Measurements from ENCODE around the gene IL11RA.

Gene IL11RA

DNA sequence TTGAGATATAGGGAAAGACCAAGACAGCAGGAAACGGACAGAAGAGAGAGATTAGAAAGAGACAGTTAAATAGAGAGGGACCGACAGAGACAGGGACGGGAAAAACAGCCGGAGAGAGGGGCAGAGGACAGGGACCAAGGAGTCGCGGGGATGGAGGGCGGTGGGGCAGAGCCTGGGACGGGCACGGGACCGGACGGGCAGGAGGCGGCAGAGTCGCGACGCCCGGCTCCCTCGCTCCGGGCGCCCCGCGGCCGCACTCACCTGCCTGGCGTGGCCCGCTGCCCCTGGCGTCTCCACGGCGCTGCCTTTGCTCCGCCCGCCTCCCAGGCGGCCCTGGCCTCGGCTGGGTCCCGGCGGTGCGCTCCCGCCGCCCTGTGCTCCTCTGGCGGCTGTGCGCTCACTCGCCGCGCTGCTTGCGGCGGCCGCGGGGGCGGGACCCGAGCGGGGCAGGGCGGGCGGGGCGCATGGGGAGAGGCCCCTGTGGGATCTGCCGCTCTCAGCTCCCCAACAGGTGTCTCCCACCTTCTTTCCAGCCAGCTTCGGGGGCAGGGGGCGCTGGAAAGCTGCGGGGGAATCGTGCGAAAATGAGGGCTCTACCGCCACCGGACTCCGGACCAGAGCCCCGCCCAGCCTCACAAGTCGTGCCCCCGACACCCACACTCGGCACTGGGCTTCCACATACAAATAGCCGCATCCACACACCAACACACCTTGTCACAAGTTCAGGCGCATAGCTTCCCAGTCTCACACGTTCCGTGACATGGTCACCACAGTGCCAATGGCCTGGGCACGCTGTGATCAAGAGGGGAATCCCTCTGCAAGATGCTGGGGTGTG lies 23.1 kb upstream of the IL11RA start, which contains the start of gene ARID3C:
Gene ARID3C, minus strand, starts transcription at position 411 of the 835 bp plus-strand sequence. CDS start 1,052 bp downstream, outside the sequence.
- Histone ChIP-seq H3K27ac (ENCODE audit: low read depth, low read length) (no peak within 1 kb of the TSS), H3K9me3 (ENCODE audit: insufficient read depth, low read length) (no peaks in the 10 kb centered on the region), H3K79me2 (ENCODE audit: insufficient read depth, low read length) (no peaks in the 10 kb centered on the region), H3K36me3 (ENCODE audit: low read length) (no peaks in the 10 kb centered on the region), H3K4me2 (ENCODE audit: low read depth, low read length, poor library complexity, severe bottlenecking) (peak within 1 kb of the TSS; percentile 40), H4K20me1 (ENCODE audit: low read depth, low read length) (no peaks in the 10 kb centered on the region), H3F3A (ENCODE audit: insufficient read depth) (0 out of 2 replicates have a peak, but pooled peaks cover 6% of the 10 kb centered on the region), H3K9ac (ENCODE audit: low read length) (0 out of 2 replicates have a peak within 1 kb of the TSS, but pooled peaks have one; percentile 3), H3K27me3 (ENCODE audit: low read length) (0 out of 2 replicates have a peak, but pooled peaks cover 3% of the 10 kb centered on the region), H2AFZ (ENCODE audit: low read depth, low read length, severe bottlenecking) (no peak within 1 kb of the TSS), H3K4me3 (ENCODE audit: insufficient read depth, low read length, poor library complexity, severe bottlenecking) (no peak within 1 kb of the TSS), H3K9me2 (replicated peaks; ENCODE audit: insufficient read depth, low read length) (no peaks in the 10 kb centered on the region)
- TF ChIP-seq, protein P1, sequence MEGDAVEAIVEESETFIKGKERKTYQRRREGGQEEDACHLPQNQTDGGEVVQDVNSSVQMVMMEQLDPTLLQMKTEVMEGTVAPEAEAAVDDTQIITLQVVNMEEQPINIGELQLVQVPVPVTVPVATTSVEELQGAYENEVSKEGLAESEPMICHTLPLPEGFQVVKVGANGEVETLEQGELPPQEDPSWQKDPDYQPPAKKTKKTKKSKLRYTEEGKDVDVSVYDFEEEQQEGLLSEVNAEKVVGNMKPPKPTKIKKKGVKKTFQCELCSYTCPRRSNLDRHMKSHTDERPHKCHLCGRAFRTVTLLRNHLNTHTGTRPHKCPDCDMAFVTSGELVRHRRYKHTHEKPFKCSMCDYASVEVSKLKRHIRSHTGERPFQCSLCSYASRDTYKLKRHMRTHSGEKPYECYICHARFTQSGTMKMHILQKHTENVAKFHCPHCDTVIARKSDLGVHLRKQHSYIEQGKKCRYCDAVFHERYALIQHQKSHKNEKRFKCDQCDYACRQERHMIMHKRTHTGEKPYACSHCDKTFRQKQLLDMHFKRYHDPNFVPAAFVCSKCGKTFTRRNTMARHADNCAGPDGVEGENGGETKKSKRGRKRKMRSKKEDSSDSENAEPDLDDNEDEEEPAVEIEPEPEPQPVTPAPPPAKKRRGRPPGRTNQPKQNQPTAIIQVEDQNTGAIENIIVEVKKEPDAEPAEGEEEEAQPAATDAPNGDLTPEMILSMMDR (IDR thresholded peaks at IDR 0.05; ENCODE audit: insufficient read depth, low read length, poor library complexity, severe bottlenecking): no peak
- no peak for TF ChIP-seq EZH2phosphoT487 (conservative IDR thresholded peaks at IDR 0.05; ENCODE audit: low read length)

DNA sequence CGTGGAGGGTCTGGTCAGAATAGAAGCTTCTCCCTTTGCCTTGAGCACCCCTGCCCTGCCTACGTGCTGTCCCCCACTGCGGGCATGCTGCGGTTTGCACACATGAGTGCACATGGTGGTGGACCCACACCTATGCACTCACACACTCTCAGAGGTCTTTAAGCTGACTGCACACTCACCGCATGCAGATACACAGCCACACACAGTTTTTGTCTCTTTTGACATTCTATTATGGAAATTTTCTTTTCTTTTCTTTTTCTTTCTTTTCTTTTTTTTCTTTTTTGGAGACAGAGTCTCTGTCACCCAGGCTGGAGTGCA lies 22.5 kb upstream of the IL11RA start:
- H3K27me3 ChIP-seq (ENCODE audit: low read length): 0 out of 2 replicates have a peak, but pooled peaks cover 3% of the 10 kb centered on the region
- no peaks in the 10 kb centered on the region for H3K9me3 ChIP-seq (ENCODE audit: insufficient read depth, low read length)
- H3K4me3 ChIP-seq (ENCODE audit: insufficient read depth, low read length, poor library complexity, severe bottlenecking): no peak overlapping the region
- H2AFZ ChIP-seq (ENCODE audit: low read depth, low read length, severe bottlenecking): no peak overlapping the region
- H3K36me3 ChIP-seq (ENCODE audit: low read length): no peaks in the 10 kb centered on the region
- TF ChIP-seq EZH2phosphoT487 (conservative IDR thresholded peaks at IDR 0.05; ENCODE audit: low read length): no peak
- TF ChIP-seq, protein P1 (IDR thresholded peaks at IDR 0.05; ENCODE audit: insufficient read depth, low read length, poor library complexity, severe bottlenecking): no peak
- H3K4me2 ChIP-seq (ENCODE audit: low read depth, low read length, poor library complexity, severe bottlenecking): peak overlapping the region; percentile 40
- no peaks in the 10 kb centered on the region for H4K20me1 ChIP-seq (ENCODE audit: low read depth, low read length)
- H3F3A ChIP-seq (ENCODE audit: insufficient read depth): peaks cover 11% of the 10 kb centered on the region
- H3K27ac ChIP-seq (ENCODE audit: low read depth, low read length): no peak overlapping the region
- no peaks in the 10 kb centered on the region for H3K79me2 ChIP-seq (ENCODE audit: insufficient read depth, low read length)
- no peak overlapping the region for H3K9ac ChIP-seq (ENCODE audit: low read length)
- no peaks in the 10 kb centered on the region for H3K9me2 ChIP-seq (replicated peaks; ENCODE audit: insufficient read depth, low read length)

DNA sequence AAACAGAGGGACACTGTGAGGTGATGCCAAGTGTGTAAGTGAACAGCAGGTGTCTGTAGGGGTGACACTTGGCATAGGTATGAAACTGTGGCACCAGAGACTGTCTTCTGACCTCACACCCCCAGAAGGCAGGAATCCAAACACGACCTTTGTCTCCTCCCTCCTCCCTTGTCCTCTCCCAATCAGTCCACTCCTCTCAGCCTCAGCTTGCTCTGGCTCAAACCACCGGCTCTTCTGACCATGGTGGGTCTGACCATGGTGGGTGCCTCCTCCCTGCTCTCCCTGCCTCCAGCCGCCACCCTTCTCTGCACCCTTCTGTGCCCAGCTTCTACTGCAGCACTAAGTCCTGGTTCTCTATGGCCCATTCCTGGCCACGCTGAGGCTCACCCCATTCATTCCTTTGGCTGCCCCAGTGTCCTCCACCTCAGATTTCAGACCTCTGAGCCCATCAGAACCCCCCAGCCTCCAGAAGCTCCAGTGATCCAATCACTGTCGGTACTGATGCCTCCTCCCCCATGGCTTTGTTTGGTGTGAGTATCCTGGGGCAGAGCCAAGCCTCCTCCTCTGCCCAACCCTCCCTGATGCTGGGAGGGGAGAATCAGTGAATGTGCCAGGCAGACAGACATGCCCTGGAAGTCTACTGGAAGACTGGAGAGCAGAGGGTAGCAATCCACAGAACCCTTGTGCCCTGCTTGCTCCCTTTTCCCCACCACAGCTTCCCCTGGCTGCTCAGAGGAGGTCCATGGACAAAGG lies 21.4 kb upstream of the IL11RA start:
- H3K79me2 ChIP-seq (ENCODE audit: insufficient read depth, low read length): peaks cover 7% of the 10 kb centered on the region
- H3K27ac ChIP-seq (ENCODE audit: low read depth, low read length): no peak overlapping the region
- H3K36me3 ChIP-seq (ENCODE audit: low read length): 0 out of 2 replicates have a peak, but pooled peaks cover 5% of the 10 kb centered on the region
- no peak overlapping the region for H2AFZ ChIP-seq (ENCODE audit: low read depth, low read length, severe bottlenecking)
- H3K9me3 ChIP-seq (ENCODE audit: insufficient read depth, low read length): no peaks in the 10 kb centered on the region
- H3K9me2 ChIP-seq (replicated peaks; ENCODE audit: insufficient read depth, low read length): no peaks in the 10 kb centered on the region
- H3F3A ChIP-seq (ENCODE audit: insufficient read depth): peaks cover 20% of the 10 kb centered on the region
- 0 out of 2 replicates have a peak, but pooled peaks cover 3% of the 10 kb centered on the region for H3K27me3 ChIP-seq (ENCODE audit: low read length)
- TF ChIP-seq, protein P1 (IDR thresholded peaks at IDR 0.05; ENCODE audit: insufficient read depth, low read length, poor library complexity, severe bottlenecking): no peak
- no peak for TF ChIP-seq EZH2phosphoT487 (conservative IDR thresholded peaks at IDR 0.05; ENCODE audit: low read length)
- no peak overlapping the region for H3K9ac ChIP-seq (ENCODE audit: low read length)
- H3K4me3 ChIP-seq (ENCODE audit: insufficient read depth, low read length, poor library complexity, severe bottlenecking): no peak overlapping the region
- H3K4me2 ChIP-seq (ENCODE audit: low read depth, low read length, poor library complexity, severe bottlenecking): no peak overlapping the region
- H4K20me1 ChIP-seq (ENCODE audit: low read depth, low read length): no peaks in the 10 kb centered on the region
